Measurements from ENCODE around the gene ADAM8. TPM values are rescaled to one million over a fixed set of nuclear protein-coding genes. Genes with fewer than 3 reads are reported as not detected.

The ADAM8 gene
- total RNA-seq, 1 donor from 2014 or later, result 3.6 TPM

DNA sequence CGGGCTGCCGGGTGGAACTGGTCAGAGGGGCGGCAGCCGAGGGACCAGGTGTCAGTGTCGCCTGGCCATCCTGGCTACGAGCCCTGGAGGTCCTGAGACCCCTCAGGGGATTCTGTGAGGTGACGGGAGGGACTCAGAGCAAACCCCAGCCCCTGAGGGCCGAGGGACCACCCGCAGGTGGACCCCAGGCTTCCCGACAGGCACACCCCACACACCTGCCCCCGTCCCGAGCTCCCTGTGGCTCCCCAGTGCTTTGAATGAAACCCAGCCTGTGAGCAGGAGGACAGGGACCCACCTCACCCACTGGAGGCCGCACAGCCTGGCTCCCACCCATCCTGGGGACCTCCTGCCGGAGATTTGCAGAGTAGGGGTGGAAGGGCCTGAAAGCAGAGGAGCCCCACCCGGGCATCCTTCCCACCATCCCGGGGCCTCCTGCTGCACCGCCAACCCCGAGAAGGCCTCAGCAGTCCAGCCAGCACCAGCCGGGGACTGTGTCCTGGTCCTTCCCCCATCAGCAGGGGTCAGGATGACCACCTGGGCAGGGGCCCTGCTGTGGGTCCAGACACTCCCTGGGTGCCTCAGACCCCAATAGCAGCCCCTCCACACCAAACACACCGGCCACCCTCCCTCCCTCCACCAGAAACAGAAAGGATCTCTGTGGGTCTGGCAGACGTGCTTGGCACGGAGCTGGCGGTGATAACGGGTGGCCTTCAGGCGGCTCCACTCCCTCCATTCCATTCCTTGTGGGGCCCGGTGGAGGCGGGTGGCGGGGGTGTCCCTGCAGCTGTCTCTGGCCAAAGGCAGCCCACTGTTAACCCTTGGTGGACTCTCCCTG, 25.1 kb downstream of the ADAM8 start:
- no peak overlapping the region for H3K27ac Mint-ChIP-seq (ENCODE audit: unreplicated experiment)
- H3K4me3 Mint-ChIP-seq, result no peak overlapping the region
- peaks cover 14% of the 10 kb centered on the region for H3K4me1 Mint-ChIP-seq
- TF ChIP-seq, protein P1, sequence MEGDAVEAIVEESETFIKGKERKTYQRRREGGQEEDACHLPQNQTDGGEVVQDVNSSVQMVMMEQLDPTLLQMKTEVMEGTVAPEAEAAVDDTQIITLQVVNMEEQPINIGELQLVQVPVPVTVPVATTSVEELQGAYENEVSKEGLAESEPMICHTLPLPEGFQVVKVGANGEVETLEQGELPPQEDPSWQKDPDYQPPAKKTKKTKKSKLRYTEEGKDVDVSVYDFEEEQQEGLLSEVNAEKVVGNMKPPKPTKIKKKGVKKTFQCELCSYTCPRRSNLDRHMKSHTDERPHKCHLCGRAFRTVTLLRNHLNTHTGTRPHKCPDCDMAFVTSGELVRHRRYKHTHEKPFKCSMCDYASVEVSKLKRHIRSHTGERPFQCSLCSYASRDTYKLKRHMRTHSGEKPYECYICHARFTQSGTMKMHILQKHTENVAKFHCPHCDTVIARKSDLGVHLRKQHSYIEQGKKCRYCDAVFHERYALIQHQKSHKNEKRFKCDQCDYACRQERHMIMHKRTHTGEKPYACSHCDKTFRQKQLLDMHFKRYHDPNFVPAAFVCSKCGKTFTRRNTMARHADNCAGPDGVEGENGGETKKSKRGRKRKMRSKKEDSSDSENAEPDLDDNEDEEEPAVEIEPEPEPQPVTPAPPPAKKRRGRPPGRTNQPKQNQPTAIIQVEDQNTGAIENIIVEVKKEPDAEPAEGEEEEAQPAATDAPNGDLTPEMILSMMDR (conservative IDR thresholded peaks at IDR 0.05), result no peak
- no peak for DNase-seq (ENCODE audit: low read depth, low spot score)
- no peaks in the 10 kb centered on the region for H3K36me3 Mint-ChIP-seq (ENCODE audit: low read depth)
- H3K27me3 Mint-ChIP-seq (ENCODE audit: low read depth), result peaks cover 15% of the 10 kb centered on the region
- no peaks in the 10 kb centered on the region for H3K9me3 Mint-ChIP-seq

DNA sequence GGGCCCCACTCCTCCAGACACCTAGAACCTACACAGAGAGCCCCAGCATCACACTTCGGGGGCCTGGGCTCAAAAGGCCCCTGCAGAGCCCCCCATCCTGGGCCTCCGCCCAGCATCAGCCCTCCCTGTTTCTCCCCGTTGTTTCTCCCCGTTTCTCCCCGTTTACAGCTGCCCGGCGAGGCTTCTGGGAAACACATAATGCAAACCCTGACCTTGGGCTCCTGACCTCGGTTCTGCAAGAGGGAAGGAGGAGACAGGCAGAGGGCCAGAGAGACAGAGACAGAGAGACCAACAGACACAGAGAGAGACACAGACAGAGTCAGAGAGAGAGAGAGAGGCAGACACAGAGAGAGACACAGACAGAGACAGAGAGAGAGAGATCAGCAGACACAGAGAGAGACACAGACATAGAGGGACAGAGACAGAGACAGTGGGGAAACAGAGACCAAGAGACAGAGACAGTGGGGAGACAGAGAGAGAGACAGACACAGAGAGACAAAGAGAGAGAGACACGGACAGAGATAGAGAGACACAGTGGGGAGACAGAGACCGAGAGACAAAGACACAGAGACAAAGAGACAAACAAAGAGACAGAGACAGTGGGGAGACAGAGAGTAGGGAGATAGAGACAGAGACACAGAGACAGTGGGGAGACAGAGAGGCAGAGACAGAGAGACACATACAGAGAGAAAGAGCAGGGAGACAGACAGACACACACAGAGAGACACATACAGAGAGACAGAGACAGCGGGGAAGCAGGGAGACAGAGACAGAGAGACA, 26.5 kb downstream of the ADAM8 start:
- peak overlapping the region; percentile 7 for H3K27ac Mint-ChIP-seq (ENCODE audit: unreplicated experiment)
- no peaks in the 10 kb centered on the region for H3K9me3 Mint-ChIP-seq
- H3K4me1 Mint-ChIP-seq, result peaks cover 14% of the 10 kb centered on the region
- no peaks in the 10 kb centered on the region for H3K36me3 Mint-ChIP-seq (ENCODE audit: low read depth)
- H3K4me3 Mint-ChIP-seq, result no peak overlapping the region
- no peak for DNase-seq (ENCODE audit: low read depth, low spot score)
- peaks cover 17% of the 10 kb centered on the region for H3K27me3 Mint-ChIP-seq (ENCODE audit: low read depth)
- TF ChIP-seq, protein P1 (conservative IDR thresholded peaks at IDR 0.05), result no peak

DNA sequence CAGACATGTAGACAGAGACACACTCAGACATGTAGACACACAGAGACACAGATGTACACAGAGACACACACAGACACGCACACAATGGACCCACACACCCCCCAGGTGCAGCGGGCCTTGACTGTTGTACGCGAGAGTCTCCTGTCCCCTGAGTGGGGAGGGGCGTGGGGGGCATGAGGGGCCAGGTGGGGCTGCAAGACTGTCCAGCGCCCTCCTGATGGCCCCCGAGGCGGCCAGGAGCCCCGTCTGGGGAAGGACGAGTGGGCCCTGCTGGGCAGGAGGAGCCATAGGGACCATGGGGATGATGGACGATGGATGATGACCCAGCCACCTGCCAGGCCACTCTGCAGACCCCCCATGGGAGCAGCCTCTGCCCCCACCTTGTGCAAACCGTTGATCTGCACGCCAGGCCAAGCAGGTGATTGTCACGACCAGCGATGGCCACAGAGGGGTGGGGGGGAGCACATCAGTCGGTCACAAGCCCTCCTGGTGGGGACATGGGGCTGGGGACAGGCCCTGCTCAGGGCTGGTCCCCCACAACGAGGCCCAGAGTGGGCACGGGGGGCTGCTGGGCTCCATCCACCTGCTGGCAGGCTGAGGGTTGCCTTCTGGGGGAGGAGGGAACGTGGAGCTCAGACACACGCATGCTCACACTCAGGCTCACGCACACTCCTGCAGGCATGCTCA, 27.4 kb downstream of the ADAM8 start:
- H3K36me3 Mint-ChIP-seq (ENCODE audit: low read depth), result no peaks in the 10 kb centered on the region
- no peak overlapping the region for H3K4me3 Mint-ChIP-seq
- H3K27me3 Mint-ChIP-seq (ENCODE audit: low read depth), result peaks cover 12% of the 10 kb centered on the region
- no peak for DNase-seq (ENCODE audit: low read depth, low spot score)
- no peak overlapping the region for H3K27ac Mint-ChIP-seq (ENCODE audit: unreplicated experiment)
- H3K9me3 Mint-ChIP-seq, result no peaks in the 10 kb centered on the region
- TF ChIP-seq, protein P1 (conservative IDR thresholded peaks at IDR 0.05), result peak; percentile 12
- peaks cover 10% of the 10 kb centered on the region for H3K4me1 Mint-ChIP-seq

DNA sequence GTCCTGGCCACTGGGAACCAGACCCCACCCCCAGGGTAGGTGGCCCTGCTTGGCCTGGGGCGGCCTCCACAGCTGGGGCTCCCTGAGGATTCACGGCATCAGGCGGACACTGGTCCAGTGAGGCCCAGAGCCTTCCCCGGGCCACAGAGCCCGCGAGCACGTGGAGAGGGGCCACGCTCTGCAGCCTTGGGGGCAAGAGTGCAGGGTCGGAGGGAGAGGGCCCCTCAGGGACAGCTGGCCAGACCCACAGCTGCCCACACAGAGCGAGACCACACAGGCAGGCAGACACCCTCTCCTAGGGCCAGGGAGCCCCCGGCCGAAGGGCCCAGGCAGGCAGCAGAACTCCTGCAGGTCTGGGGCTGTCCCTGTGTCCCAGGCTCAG, 28.3 kb downstream of the ADAM8 start:
- no peak for DNase-seq (ENCODE audit: low read depth, low spot score)
- H3K4me3 Mint-ChIP-seq, result no peak overlapping the region
- TF ChIP-seq, protein P1 (conservative IDR thresholded peaks at IDR 0.05), result no peak
- H3K36me3 Mint-ChIP-seq (ENCODE audit: low read depth), result no peaks in the 10 kb centered on the region
- H3K4me1 Mint-ChIP-seq, result peaks cover 10% of the 10 kb centered on the region
- H3K9me3 Mint-ChIP-seq, result no peaks in the 10 kb centered on the region
- H3K27me3 Mint-ChIP-seq (ENCODE audit: low read depth), result peaks cover 12% of the 10 kb centered on the region
- H3K27ac Mint-ChIP-seq (ENCODE audit: unreplicated experiment), result no peak overlapping the region

DNA sequence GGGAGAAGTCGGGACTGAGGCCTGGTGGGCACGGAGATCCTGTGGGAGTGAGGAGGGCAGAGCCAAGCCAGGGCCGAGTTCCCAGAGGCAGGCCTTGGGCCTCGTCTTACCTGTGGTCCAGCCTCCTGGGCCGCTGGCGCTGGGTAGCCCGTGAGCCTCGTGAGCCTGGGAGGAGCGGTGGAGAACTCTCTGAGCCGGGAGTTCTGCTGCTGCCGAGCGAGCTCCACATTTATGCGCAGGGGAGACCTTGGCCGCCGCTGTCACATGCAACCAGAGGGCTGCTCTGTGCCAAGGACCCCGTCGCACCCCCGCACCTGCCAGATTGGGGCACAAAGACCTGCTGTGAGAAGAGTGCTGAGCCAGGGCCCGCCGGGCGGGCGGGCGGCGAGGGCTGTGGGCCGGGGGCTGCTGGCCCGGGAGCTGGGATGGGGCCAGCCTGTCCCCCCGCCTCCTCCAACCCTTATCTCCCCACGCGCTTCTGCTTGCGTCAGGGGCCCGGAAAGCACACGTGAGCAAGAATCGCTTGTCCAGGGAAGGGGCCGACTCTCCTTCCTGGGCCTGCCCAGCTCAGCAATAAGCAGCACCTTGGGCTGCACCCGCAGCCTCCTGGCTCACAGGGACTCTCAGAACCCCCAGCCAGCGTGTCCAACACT, 28.9 kb downstream of the ADAM8 start:
- peaks cover 17% of the 10 kb centered on the region for H3K27me3 Mint-ChIP-seq (ENCODE audit: low read depth)
- H3K4me3 Mint-ChIP-seq, result no peak overlapping the region
- no peaks in the 10 kb centered on the region for H3K9me3 Mint-ChIP-seq
- H3K27ac Mint-ChIP-seq (ENCODE audit: unreplicated experiment), result no peak overlapping the region
- DNase-seq (ENCODE audit: low read depth, low spot score), result no peak
- peaks cover 14% of the 10 kb centered on the region for H3K4me1 Mint-ChIP-seq
- H3K36me3 Mint-ChIP-seq (ENCODE audit: low read depth), result no peaks in the 10 kb centered on the region
- TF ChIP-seq, protein P1 (conservative IDR thresholded peaks at IDR 0.05), result no peak
